Neural progenitor cell (in vitro differentiated cells): ENCODE measurements around the gene SMNDC1. TPM values are rescaled to one million over a fixed set of nuclear protein-coding genes. Genes with fewer than 3 reads are reported as not detected.
A peak's percentile ranks its signal among the peaks of the same experiment; 100 is the strongest.
"Not testable (repeated sequence)": the region's sequence is repeated elsewhere in the genome, so short reads cannot be mapped to it uniquely, and the experiment has no call there.

ENCODE experiments used
- DNase-seq: peaks from one replicate; pipeline ENCODE4 v3.0.0-alpha.2; 2016; ENCODE audit warnings: low spot score
- H2AFZ ChIP-seq: fragments of 200-600 bp; sonication (generic); replicated peaks from 2 replicates; pipeline ENCODE4 v1.6.1; 2016; ENCODE audit warnings: antibody characterized with exemption
- H3F3A ChIP-seq: fragments of 200-600 bp; sonication (generic); 2 replicates; pipeline ENCODE4 v1.6.1; 2016; ENCODE audit warnings: antibody characterized with exemption, low read depth
- H3K27ac ChIP-seq: fragments of 200-600 bp; sonication (generic); 2 replicates; pipeline ENCODE4 v1.5.1; 2016; ENCODE audit warnings: mild to moderate bottlenecking
- H3K27me3 ChIP-seq: fragments of 200-600 bp; sonication (generic); 2 replicates; pipeline ENCODE4 v1.6.1; 2016; ENCODE audit warnings: mild to moderate bottlenecking, moderate library complexity
- H3K36me3 ChIP-seq: fragments of 200-600 bp; sonication (generic); 2 replicates; pipeline ENCODE4 v1.5.1; 2016
- H3K4me1 ChIP-seq: fragments of 200-600 bp; sonication (generic); 2 replicates; pipeline ENCODE4 v1.6.1; 2016; ENCODE audit warnings: mixed run types
- H3K4me2 ChIP-seq: fragments of 200-600 bp; sonication (generic); 2 replicates; pipeline ENCODE4 v1.6.1; 2016
- H3K4me3 ChIP-seq: fragments of 200-600 bp; sonication (generic); 2 replicates; pipeline ENCODE4 v1.5.1; 2016
- H3K79me2 ChIP-seq: fragments of 200-600 bp; sonication (generic); 2 replicates; pipeline ENCODE4 v1.6.1; 2016; ENCODE audit warnings: low read depth
- H3K9ac ChIP-seq: fragments of 200-600 bp; sonication (generic); 2 replicates; pipeline ENCODE4 v1.6.1; 2016
- H3K9me3 ChIP-seq: fragments of 200-600 bp; sonication (generic); 2 replicates; pipeline ENCODE4 v1.5.1; 2016; ENCODE audit warnings: low read depth
- H4K20me1 ChIP-seq: fragments of 200-600 bp; sonication (generic); 2 replicates; pipeline ENCODE4 v1.6.1; 2016; ENCODE audit warnings: low read depth
- H3K27ac Mint-ChIP-seq: 3 replicates; pipeline ENCODE4 v1.8.0; 2021; ENCODE audit warnings: mixed read lengths
- H3K27me3 Mint-ChIP-seq: 2 replicates; pipeline ENCODE4 v1.8.0; 2022; ENCODE audit warnings: low read depth, mild to moderate bottlenecking, inconsistent platforms, moderate library complexity, mixed read lengths; ENCODE audit not compliant: insufficient read depth
- H3K36me3 Mint-ChIP-seq: 3 replicates; pipeline ENCODE4 v1.8.0; 2021; ENCODE audit warnings: mixed read lengths
- H3K4me1 Mint-ChIP-seq: 3 replicates; pipeline ENCODE4 v1.8.0; 2021; ENCODE audit warnings: mixed read lengths
- H3K4me3 Mint-ChIP-seq: 3 replicates; pipeline ENCODE4 v1.8.0; 2021; ENCODE audit warnings: mild to moderate bottlenecking, moderate library complexity, mixed read lengths
- H3K9me3 Mint-ChIP-seq: 3 replicates; pipeline ENCODE4 v1.8.0; 2020; ENCODE audit warnings: mixed read lengths
- CTCF ChIP-seq: fragments of 200-600 bp; sonication (generic); IDR thresholded peaks from 2 replicates; pipeline ENCODE4 v1.5.1; 2017; ENCODE audit warnings: antibody characterized with exemption, mild to moderate bottlenecking
- EZH2 ChIP-seq: fragments of 200-600 bp; sonication (generic); IDR thresholded peaks from 2 replicates; pipeline ENCODE4 v1.6.1; 2017; ENCODE audit warnings: antibody characterized with exemption, mild to moderate bottlenecking, moderate library complexity
- EZH2phosphoT487 ChIP-seq: fragments of 200-600 bp; sonication (generic); IDR thresholded peaks from 2 replicates; pipeline ENCODE4 v1.6.1; 2017; ENCODE audit warnings: antibody characterized with exemption
- total RNA-seq: library from RNA; depleted of rRNA; stranded (reverse); fragments of >200 nt; gene quantifications from 2 replicates; pipeline ENCODE4 v1.2.3, GENCODE V29; 2015; ENCODE audit warnings: low replicate concordance

Gene SMNDC1
- total RNA-seq, 1 donor from 2014 or later = 18.1 TPM

GRCh38 chr10:110336111-110336721 is 31.5 kb upstream of the SMNDC1 start:
- peaks cover 10% of the 10 kb centered on the region for H3K9me3 Mint-ChIP-seq
- TF ChIP-seq CTCF (peak; percentile 28), EZH2 (no peak)
- peak overlapping the region; percentile 54 for H3K4me3 Mint-ChIP-seq
- Histone ChIP-seq H3K27ac (peak overlapping the region; percentile 70), H3K9ac (no peak overlapping the region), H3K36me3 (no peaks in the 10 kb centered on the region), H2AFZ (peak overlapping the region; percentile 63), H3K4me3 (peak overlapping the region; percentile 21), H3K27me3 (no peaks in the 10 kb centered on the region), H3K9me3 (no peaks in the 10 kb centered on the region), H4K20me1 (no peaks in the 10 kb centered on the region), H3K4me2 (peak overlapping the region; percentile 64), H3K4me1 (peaks cover 25% of the 10 kb centered on the region), H3K79me2 (no peaks in the 10 kb centered on the region), H3F3A (peaks cover 19% of the 10 kb centered on the region)
- DNase-seq = peak; percentile 78
- H3K36me3 Mint-ChIP-seq = no peaks in the 10 kb centered on the region
- peaks cover 7% of the 10 kb centered on the region for H3K27me3 Mint-ChIP-seq
- peaks cover 22% of the 10 kb centered on the region for H3K4me1 Mint-ChIP-seq
- peak overlapping the region; percentile 83 for H3K27ac Mint-ChIP-seq

- no peak for TF ChIP-seq EZH2
- TF ChIP-seq CTCF = no peak
- TF ChIP-seq EZH2phosphoT487 = no peak
- Histone ChIP-seq H4K20me1 (no peaks in the 10 kb centered on the region), H3K4me2 (peak overlapping the region; percentile 64), H3K9ac (no peak overlapping the region), H3K4me3 (peak overlapping the region; percentile 21), H3K9me3 (peaks cover 5% of the 10 kb centered on the region), H3K79me2 (no peaks in the 10 kb centered on the region), H3K27ac (peak overlapping the region; percentile 70), H3K27me3 (no peaks in the 10 kb centered on the region), H3K36me3 (no peaks in the 10 kb centered on the region), H3K4me1 (peaks cover 25% of the 10 kb centered on the region), H3F3A (peaks cover 19% of the 10 kb centered on the region), H2AFZ (peak overlapping the region; percentile 63)
- Mint-ChIP-seq H3K4me1 (peaks cover 22% of the 10 kb centered on the region), H3K9me3 (peaks cover 17% of the 10 kb centered on the region), H3K27me3 (peaks cover 7% of the 10 kb centered on the region), H3K27ac (peak overlapping the region; percentile 83), H3K4me3 (peak overlapping the region; percentile 50), H3K36me3 (no peaks in the 10 kb centered on the region)
- no peak for DNase-seq
These were observed 30.8 kb upstream of the SMNDC1 start for GRCh38 chr10:110335314-110336064.

DNA sequence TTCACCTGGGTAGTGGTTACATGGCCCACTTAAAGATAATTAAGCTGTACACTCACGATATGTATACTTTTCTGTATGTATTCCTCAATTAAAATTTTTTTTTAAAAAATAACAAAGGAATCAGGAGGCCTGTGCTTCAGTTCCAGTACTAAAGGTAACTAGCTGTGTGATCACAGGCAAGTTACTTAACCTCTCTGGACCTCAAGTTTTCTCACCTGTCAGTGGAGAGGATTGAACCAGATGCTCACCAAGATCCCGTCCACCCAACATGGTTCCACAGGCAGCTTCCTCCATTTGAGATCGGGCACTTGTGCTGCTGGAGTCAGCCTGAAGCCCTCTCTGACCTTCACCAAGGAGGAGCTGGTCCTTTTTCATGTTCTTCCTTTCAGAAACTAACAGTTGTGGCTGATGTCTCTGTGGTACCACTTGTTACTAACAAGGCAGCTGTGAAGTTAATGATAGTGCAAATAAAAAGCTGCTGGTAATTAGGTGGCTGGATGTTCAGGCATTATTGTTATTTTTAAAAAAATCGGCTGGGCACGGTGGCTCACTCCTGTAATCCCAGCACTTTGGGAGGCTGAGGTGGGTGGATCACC is 29.4 kb upstream of the SMNDC1 start:
- H3K4me1 Mint-ChIP-seq = peaks cover 22% of the 10 kb centered on the region
- peaks cover 28% of the 10 kb centered on the region for H3K9me3 Mint-ChIP-seq
- H3K4me3 ChIP-seq = no peak overlapping the region
- no peak overlapping the region for H3K9ac ChIP-seq
- no peaks in the 10 kb centered on the region for H3K27me3 ChIP-seq
- H3K36me3 Mint-ChIP-seq = peaks cover 4% of the 10 kb centered on the region
- H2AFZ ChIP-seq = no peak overlapping the region
- no peaks in the 10 kb centered on the region for H3K36me3 ChIP-seq
- no peak overlapping the region for H3K4me3 Mint-ChIP-seq
- no peak for DNase-seq
- H3K27me3 Mint-ChIP-seq = peaks cover 5% of the 10 kb centered on the region
- peaks cover 19% of the 10 kb centered on the region for H3F3A ChIP-seq
- no peak overlapping the region for H3K27ac ChIP-seq
- H3K4me2 ChIP-seq = no peak overlapping the region
- H3K4me1 ChIP-seq = peaks cover 24% of the 10 kb centered on the region
- H3K9me3 ChIP-seq = peaks cover 8% of the 10 kb centered on the region
- H4K20me1 ChIP-seq = no peaks in the 10 kb centered on the region
- no peak overlapping the region for H3K27ac Mint-ChIP-seq
- TF ChIP-seq EZH2 = no peak
- no peak for TF ChIP-seq EZH2phosphoT487
- TF ChIP-seq CTCF = no peak
- no peaks in the 10 kb centered on the region for H3K79me2 ChIP-seq

GRCh38 chr10:110331226-110331795 is 26.6 kb upstream of the SMNDC1 start:
- H2AFZ ChIP-seq, H3K27ac ChIP-seq, H3K27me3 ChIP-seq, H3K79me2 ChIP-seq, H3K9ac ChIP-seq, H3K36me3 ChIP-seq, H3K27me3 Mint-ChIP-seq, H3K36me3 Mint-ChIP-seq, DNase-seq, H3K9me3 ChIP-seq, H3K4me3 Mint-ChIP-seq, H3K4me2 ChIP-seq, H3K4me3 ChIP-seq, H4K20me1 ChIP-seq, H3K27ac Mint-ChIP-seq: not testable (repeated sequence)
- Histone ChIP-seq H3K4me1 (peaks cover 11% of the 10 kb centered on the region), H3F3A (peaks cover 13% of the 10 kb centered on the region)
- Mint-ChIP-seq H3K4me1 (peaks cover 13% of the 10 kb centered on the region), H3K9me3 (peaks cover 36% of the 10 kb centered on the region)
